LNCaP clone FGC (cell line): ENCODE results near the gene CHCHD6.
A peak's percentile ranks its signal among the peaks of the same experiment; 100 is the strongest.

Experiments
- DNase-seq: peaks from one replicate; pipeline ENCODE4 v3.0.0-alpha.2; 2011; ENCODE audit warnings: low read depth
- H3K4me3 ChIP-seq: 2 replicates; pipeline ENCODE4 v1.5.1; 2011; ENCODE audit warnings: mild to moderate bottlenecking, low read depth, low read length, control low read depth
- CTCF ChIP-seq: IDR thresholded peaks from 2 replicates; pipeline ENCODE4 v1.5.1; 2012; ENCODE audit warnings: mild to moderate bottlenecking; ENCODE audit not compliant: control insufficient read depth, insufficient read depth; ENCODE audit errors: extremely low read depth

Gene CHCHD6

GRCh38 chr3:126948980-126949535 is 245.0 kb downstream of the CHCHD6 start:
- DNase-seq, result peak; percentile 79
- no peak overlapping the region for H3K4me3 ChIP-seq
- TF ChIP-seq CTCF, result no peak

GRCh38 chr3:126951561-126951960 is 247.5 kb downstream of the CHCHD6 start:
- TF ChIP-seq CTCF, result no peak
- no peak for DNase-seq
- no peak overlapping the region for H3K4me3 ChIP-seq

- no peak overlapping the region for H3K4me3 ChIP-seq
- DNase-seq, result no peak
- TF ChIP-seq CTCF, result no peak
Measured at GRCh38 chr3:126952261-126952982, 248.4 kb downstream of the CHCHD6 start.

- H3K4me3 ChIP-seq, result no peak overlapping the region
- DNase-seq, result no peak
Measured at GRCh38 chr3:126952983-126953660, 249.1 kb downstream of the CHCHD6 start.

GRCh38 chr3:126954141-126954842 is 250.3 kb downstream of the CHCHD6 start:
- no peak for TF ChIP-seq CTCF
- no peak for DNase-seq
- no peak overlapping the region for H3K4me3 ChIP-seq

More at GRCh38 chr3:126952983-126953660, 249.1 kb downstream of the CHCHD6 start:
- TF ChIP-seq CTCF, result no peak

- no peak for DNase-seq
- no peak overlapping the region for H3K4me3 ChIP-seq
- TF ChIP-seq CTCF, result no peak
Measured at GRCh38 chr3:126955004-126955790, 251.2 kb downstream of the CHCHD6 start.
